Activated B cell treated with CpG ODN at 0.5 μM for 24 hours (primary cell): ENCODE data around the gene TOGARAM1. TPM values are rescaled to one million over a fixed set of nuclear protein-coding genes. Genes with fewer than 3 reads are reported as not detected.

ENCODE experiments used
- ATAC-seq: fragments of 200-7000 bp; cut with Tn5 transposase; one replicate; pipeline ENCODE4 v1.10.0; 2021; ENCODE audit warnings: low read depth, mild to moderate bottlenecking, moderate library complexity
- CTCF ChIA-PET: fragments of 350-600 bp; sonication (Branson Sonifier 250); formaldehyde crosslinking; loops from one replicate; lab custom pipeline; 2021; ENCODE audit warnings: antibody characterized with exemption; lab: Charles Lee
- POLR2A ChIA-PET: fragments of 350-600 bp; sonication (Branson Sonifier 250); formaldehyde crosslinking; loops from one replicate; lab custom pipeline; 2021; ENCODE audit warnings: antibody characterized with exemption; lab: Charles Lee
- DNase-seq: peaks from one replicate; pipeline ENCODE4 v3.0.0; 2022
- H3K27ac Mint-ChIP-seq: one replicate; pipeline ENCODE4 v1.8.0; 2020; ENCODE audit warnings: mixed read lengths
- H3K27me3 Mint-ChIP-seq: one replicate; pipeline ENCODE4 v1.8.0; 2021; ENCODE audit warnings: mixed read lengths
- H3K36me3 Mint-ChIP-seq: one replicate; pipeline ENCODE4 v1.8.0; 2021; ENCODE audit warnings: low read depth, mixed read lengths
- H3K4me1 Mint-ChIP-seq: one replicate; pipeline ENCODE4 v1.8.0; 2021; ENCODE audit warnings: mixed read lengths
- H3K4me3 Mint-ChIP-seq: one replicate; pipeline ENCODE4 v1.8.0; 2020; ENCODE audit warnings: mild to moderate bottlenecking, mixed read lengths
- H3K9me3 Mint-ChIP-seq: one replicate; pipeline ENCODE4 v1.8.0; 2020; ENCODE audit warnings: mixed read lengths
- intact Hi-C: fragments of 100-400 bp; cut with micrococcal nuclease; formaldehyde crosslinking; loops from one replicate; pipeline ENCODE4 v1.15.1; 2024
- total RNA-seq: library from RNA; stranded (reverse); gene quantifications from 2 replicates; pipeline ENCODE4 v1.2.3, GENCODE V29; 2022
- TF ChIP-seq, protein P1 (sequence below): fragments of 200-600 bp; IDR thresholded peaks from one replicate; pipeline ENCODE4 v1.8.0; 2022; ENCODE audit warnings: antibody characterized with exemption, mild to moderate bottlenecking

TOGARAM1 gene
- total RNA-seq, 1 donor from 2014 or later: 16.9 TPM

DNA sequence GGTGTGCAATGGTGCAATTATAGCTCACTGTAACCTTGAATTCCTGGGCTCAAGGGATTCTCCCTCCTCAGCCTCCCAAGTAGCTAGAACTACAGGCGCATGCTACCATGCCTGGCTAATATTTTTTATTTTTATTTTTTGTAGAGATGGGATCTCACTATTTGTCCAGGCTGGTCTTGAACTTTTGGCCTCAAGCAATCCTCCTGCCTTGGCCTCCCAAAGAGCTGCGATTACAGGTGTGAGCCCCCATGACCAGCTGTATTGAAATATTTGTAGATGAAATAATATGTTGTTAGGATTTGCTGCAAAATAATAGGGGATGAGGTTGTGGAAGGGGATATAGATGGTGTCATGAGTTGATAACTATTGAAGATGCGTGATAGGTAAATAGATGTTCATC, 5.1 kb upstream of the TOGARAM1 start:
- intact Hi-C loops: no loop called here
- Mint-ChIP-seq H3K27ac (no peak overlapping the region), H3K4me1 (peaks cover 27% of the 10 kb centered on the region)

GRCh38 chr14:44959538-44959937, 2.5 kb upstream of the TOGARAM1 start:
- DNase-seq (no peak), ATAC-seq (no peak)
- intact Hi-C loops: no loop called here
- peaks cover 7% of the 10 kb centered on the region for H3K9me3 Mint-ChIP-seq
- CTCF ChIA-PET: no interaction called here
- H3K27me3 Mint-ChIP-seq: no peaks in the 10 kb centered on the region
- H3K4me3 Mint-ChIP-seq: no peak overlapping the region
- peaks cover 43% of the 10 kb centered on the region for H3K4me1 Mint-ChIP-seq
- TF ChIP-seq, protein P1, sequence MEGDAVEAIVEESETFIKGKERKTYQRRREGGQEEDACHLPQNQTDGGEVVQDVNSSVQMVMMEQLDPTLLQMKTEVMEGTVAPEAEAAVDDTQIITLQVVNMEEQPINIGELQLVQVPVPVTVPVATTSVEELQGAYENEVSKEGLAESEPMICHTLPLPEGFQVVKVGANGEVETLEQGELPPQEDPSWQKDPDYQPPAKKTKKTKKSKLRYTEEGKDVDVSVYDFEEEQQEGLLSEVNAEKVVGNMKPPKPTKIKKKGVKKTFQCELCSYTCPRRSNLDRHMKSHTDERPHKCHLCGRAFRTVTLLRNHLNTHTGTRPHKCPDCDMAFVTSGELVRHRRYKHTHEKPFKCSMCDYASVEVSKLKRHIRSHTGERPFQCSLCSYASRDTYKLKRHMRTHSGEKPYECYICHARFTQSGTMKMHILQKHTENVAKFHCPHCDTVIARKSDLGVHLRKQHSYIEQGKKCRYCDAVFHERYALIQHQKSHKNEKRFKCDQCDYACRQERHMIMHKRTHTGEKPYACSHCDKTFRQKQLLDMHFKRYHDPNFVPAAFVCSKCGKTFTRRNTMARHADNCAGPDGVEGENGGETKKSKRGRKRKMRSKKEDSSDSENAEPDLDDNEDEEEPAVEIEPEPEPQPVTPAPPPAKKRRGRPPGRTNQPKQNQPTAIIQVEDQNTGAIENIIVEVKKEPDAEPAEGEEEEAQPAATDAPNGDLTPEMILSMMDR: no peak
- H3K27ac Mint-ChIP-seq: no peak overlapping the region
- POLR2A ChIA-PET: no interaction called here
- peaks cover 9% of the 10 kb centered on the region for H3K36me3 Mint-ChIP-seq

More for the DNA sequence above, 5.1 kb upstream of the TOGARAM1 start:
- peaks cover 17% of the 10 kb centered on the region for H3K36me3 Mint-ChIP-seq
- no peaks in the 10 kb centered on the region for H3K27me3 Mint-ChIP-seq
- no peaks in the 10 kb centered on the region for H3K9me3 Mint-ChIP-seq
- ATAC-seq (no peak), DNase-seq (no peak)
- ChIA-PET CTCF (no interaction called here), POLR2A (no interaction called here)
- no peak overlapping the region for H3K4me3 Mint-ChIP-seq
- TF ChIP-seq, protein P1: no peak

DNA sequence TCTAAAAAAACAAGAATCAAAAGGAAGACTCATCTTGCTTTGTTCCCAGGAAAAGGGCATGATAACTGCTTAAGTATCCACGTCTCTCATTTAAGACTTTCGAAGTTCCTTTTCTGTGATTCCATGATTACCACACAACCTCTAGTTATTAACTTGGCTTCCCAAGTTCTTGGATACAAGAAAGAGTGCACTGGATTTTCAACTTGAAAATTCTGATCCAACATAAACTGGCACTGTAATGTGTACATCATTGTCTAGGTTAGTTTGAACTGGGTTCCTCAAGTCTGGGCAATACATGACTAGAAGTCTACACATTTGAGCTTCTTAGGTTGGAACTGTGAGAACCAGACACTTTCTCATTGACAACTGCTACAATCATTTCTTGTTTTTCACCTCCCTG, 1.8 kb upstream of the TOGARAM1 start:
- TF ChIP-seq, protein P1: no peak
- no peak overlapping the region for H3K4me3 Mint-ChIP-seq
- H3K27me3 Mint-ChIP-seq: no peaks in the 10 kb centered on the region
- peaks cover 49% of the 10 kb centered on the region for H3K4me1 Mint-ChIP-seq
- ATAC-seq: no peak
- ChIA-PET POLR2A (interaction anchor here (0.7 to 4.2 kb wide), 3 partner anchors 20 to 293 kb away, joined by 3 to 64 read pairs (median 4); partner anchors contain the start of gene MIS18BP1), CTCF (no interaction called here)
- H3K9me3 Mint-ChIP-seq: peaks cover 10% of the 10 kb centered on the region
- DNase-seq: no peak
- intact Hi-C loops: loop anchor here (5.0 kb wide), 1 partner anchor 307 kb away; no protein-coding TSS in a partner anchor
- peak overlapping the region; percentile 21 for H3K27ac Mint-ChIP-seq
- peaks cover 13% of the 10 kb centered on the region for H3K36me3 Mint-ChIP-seq

DNA sequence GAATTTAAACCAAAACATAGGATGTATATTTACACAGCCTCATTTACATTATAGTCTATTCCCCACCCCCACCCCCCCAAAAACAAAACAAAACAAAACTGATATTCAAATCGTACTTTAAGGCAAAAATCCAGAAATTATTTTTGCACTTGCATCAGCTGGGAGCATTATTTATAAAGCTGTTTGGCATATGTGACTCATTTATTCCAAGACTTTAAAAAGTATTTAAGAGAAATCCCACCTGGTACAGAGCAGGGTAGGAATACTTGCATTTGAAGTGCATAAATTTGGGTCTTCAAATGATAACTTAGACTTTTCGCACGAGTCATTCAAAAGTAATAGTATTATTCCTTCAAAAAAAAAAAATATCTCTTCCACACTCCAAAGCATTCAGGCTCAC, 1.3 kb upstream of the TOGARAM1 start:
- H3K9me3 Mint-ChIP-seq: peaks cover 12% of the 10 kb centered on the region
- TF ChIP-seq, protein P1: no peak
- no peaks in the 10 kb centered on the region for H3K27me3 Mint-ChIP-seq
- CTCF ChIA-PET: no interaction called here
- ATAC-seq: no peak
- peak overlapping the region; percentile 21 for H3K27ac Mint-ChIP-seq
- peaks cover 16% of the 10 kb centered on the region for H3K36me3 Mint-ChIP-seq
- POLR2A ChIA-PET: interaction anchor here (0.6 to 4.2 kb wide), 8 partner anchors 11 to 293 kb away, joined by 3 to 64 read pairs (median 4); partner anchors contain the start of genes FANCM, FKBP3, MIS18BP1 and PRPF39
- DNase-seq: no peak
- no peak overlapping the region for H3K4me3 Mint-ChIP-seq
- intact Hi-C loops: loop anchor here (1.0 to 5.0 kb wide), 3 partner anchors 10 to 307 kb away; a partner anchor contains a TSS
- peaks cover 53% of the 10 kb centered on the region for H3K4me1 Mint-ChIP-seq

- H3K4me3 Mint-ChIP-seq: no peak overlapping the region
- H3K36me3 Mint-ChIP-seq: peaks cover 13% of the 10 kb centered on the region
- intact Hi-C loops: loop anchor here (1.0 to 5.0 kb wide), 3 partner anchors 11 to 306 kb away; a partner anchor contains a TSS
- ChIA-PET CTCF (no interaction called here), POLR2A (interaction anchor here (0.6 to 4.2 kb wide), 12 partner anchors 12 to 292 kb away, joined by 3 to 64 read pairs (median 4); partner anchors contain the start of genes FANCM, FKBP3, MIS18BP1 and PRPF39)
- TF ChIP-seq, protein P1: no peak
- no peaks in the 10 kb centered on the region for H3K27me3 Mint-ChIP-seq
- ATAC-seq (peak; percentile 29), DNase-seq (peak; percentile 24)
- no peak overlapping the region for H3K27ac Mint-ChIP-seq
- H3K4me1 Mint-ChIP-seq: peaks cover 54% of the 10 kb centered on the region
- H3K9me3 Mint-ChIP-seq: peaks cover 12% of the 10 kb centered on the region
These were observed 838 bp upstream of the TOGARAM1 start for GRCh38 chr14:44961151-44961553.
